HEK293 (cell line): ENCODE data around the gene SRRD.

Source experiments
- CTCF ChIA-PET: fragments of 350-600 bp; formaldehyde crosslinking; extraction: SDS; loops from one replicate; lab custom pipeline; 2021; ENCODE audit warnings: antibody characterized with exemption; lab: Yijun Ruan, JAX
- POLR2A ChIA-PET: fragments of 300-600 bp; formaldehyde crosslinking; extraction: SDS; loops from one replicate; lab custom pipeline; 2020; ENCODE audit warnings: antibody characterized with exemption, inconsistent platforms; lab: Yijun Ruan, JAX
- H3K27ac ChIP-seq: fragments of 200-500 bp; sonication (Bioruptor generic); 2 replicates; pipeline ENCODE4 v1.5.1; 2014; ENCODE audit warnings: low read depth, low read length, control low read depth, inconsistent platforms; ENCODE audit errors: extremely low read depth
- H3K36me3 ChIP-seq, 2 experiments: fragments of 200-500 bp in 1 of 2; sonication (Bioruptor generic) in 1 of 2; 1 replicate in 1 of 2; 2 replicates in 1 of 2; pipeline ENCODE4 v1.5.1; 2014 to 2017; ENCODE audit warnings: inconsistent platforms in 2 of 2, low read length in 2 of 2; ENCODE audit not compliant: control insufficient read depth in 2 of 2, insufficient read depth in 1 of 2
- H3K4me1 ChIP-seq: fragments of 200-500 bp; sonication (Bioruptor generic); 2 replicates; pipeline ENCODE4 v1.5.1; 2014; ENCODE audit warnings: mild to moderate bottlenecking, low read length, inconsistent platforms; ENCODE audit not compliant: control insufficient read depth, insufficient read depth
- H3K4me3 ChIP-seq: 2 replicates; pipeline ENCODE4 v1.5.1; 2011; ENCODE audit warnings: low read depth, mild to moderate bottlenecking, control low read depth, low read length, moderate library complexity
- H3K9me3 ChIP-seq: fragments of 200-500 bp; sonication (Bioruptor generic); 2 replicates; pipeline ENCODE4 v1.5.1; 2014; ENCODE audit warnings: low read depth, low read length, inconsistent platforms; ENCODE audit not compliant: control insufficient read depth, insufficient read depth
- BCL6B ChIP-seq: fragments of 450-650 bp; formaldehyde crosslinking; IDR thresholded peaks from 2 replicates; pipeline ENCODE4 v1.5.1; 2017; ENCODE audit warnings: missing biosample characterization, missing genetic modification characterization
- GLI2 ChIP-seq: fragments of 450-650 bp; formaldehyde crosslinking; IDR thresholded peaks from 2 replicates; pipeline ENCODE4; 2017; ENCODE audit warnings: missing biosample characterization, missing genetic modification characterization, low read depth, borderline replicate concordance
- HOXC10 ChIP-seq: sonication (generic); formaldehyde crosslinking; IDR thresholded peaks from 2 replicates; pipeline ENCODE4 v1.8.1; 2023; ENCODE audit warnings: mild to moderate bottlenecking, missing genetic modification reagents
- KLF7 ChIP-seq: fragments of 450-650 bp; formaldehyde crosslinking; IDR thresholded peaks from 2 replicates; pipeline ENCODE4 v1.5.1; 2016; ENCODE audit warnings: missing biosample characterization, missing genetic modification characterization, borderline replicate concordance
- SP3 ChIP-seq: fragments of 450-650 bp; formaldehyde crosslinking; IDR thresholded peaks from 2 replicates; pipeline ENCODE4 v1.5.1; 2016; ENCODE audit warnings: missing biosample characterization, missing genetic modification characterization
- SP7 ChIP-seq: fragments of 450-650 bp; formaldehyde crosslinking; IDR thresholded peaks from 2 replicates; pipeline ENCODE4 v1.5.1; 2016; ENCODE audit warnings: missing biosample characterization, missing genetic modification characterization
- ZBTB11 ChIP-seq: fragments of 450-650 bp; formaldehyde crosslinking; conservative IDR thresholded peaks from 2 replicates; pipeline ENCODE4 v1.5.1; 2016; ENCODE audit warnings: low read depth, missing biosample characterization, missing genetic modification characterization
- ZBTB20 ChIP-seq: fragments of 450-650 bp; formaldehyde crosslinking; IDR thresholded peaks from 2 replicates; pipeline ENCODE4 v1.5.1; 2016; ENCODE audit warnings: missing biosample characterization, missing genetic modification characterization
- ZBTB44 ChIP-seq: fragments of 450-650 bp; IDR thresholded peaks from 2 replicates; pipeline ENCODE4 v1.5.1; 2018; ENCODE audit warnings: missing biosample characterization, mild to moderate bottlenecking, missing genetic modification characterization
- ZFP69B ChIP-seq: fragments of 450-650 bp; formaldehyde crosslinking; IDR thresholded peaks from 2 replicates; pipeline ENCODE4 v1.5.1; 2016; ENCODE audit warnings: missing biosample characterization, missing genetic modification characterization
- ZNF132 ChIP-seq: fragments of 450-650 bp; formaldehyde crosslinking; IDR thresholded peaks from 2 replicates; pipeline ENCODE4 v1.5.1; 2017; ENCODE audit warnings: missing biosample characterization, missing genetic modification characterization, borderline replicate concordance
- ZNF140 ChIP-seq: fragments of 450-650 bp; formaldehyde crosslinking; IDR thresholded peaks from 2 replicates; pipeline ENCODE4 v1.5.1; 2016; ENCODE audit warnings: missing biosample characterization, missing genetic modification characterization
- ZNF398 ChIP-seq: fragments of 450-650 bp; formaldehyde crosslinking; IDR thresholded peaks from 2 replicates; pipeline ENCODE4 v1.5.1; 2017; ENCODE audit warnings: missing biosample characterization, missing genetic modification characterization
- ZNF416 ChIP-seq: fragments of 450-650 bp; formaldehyde crosslinking; IDR thresholded peaks from 2 replicates; pipeline ENCODE4 v1.5.1; 2016; ENCODE audit warnings: missing biosample characterization, missing genetic modification characterization
- ZNF488 ChIP-seq: fragments of 450-650 bp; formaldehyde crosslinking; IDR thresholded peaks from 2 replicates; pipeline ENCODE4 v1.5.1; 2016; ENCODE audit warnings: missing biosample characterization, missing genetic modification characterization
- ZNF521 ChIP-seq: fragments of 450-650 bp; formaldehyde crosslinking; IDR thresholded peaks from 2 replicates; pipeline ENCODE4 v1.5.1; 2017; ENCODE audit warnings: missing biosample characterization, mild to moderate bottlenecking, missing genetic modification characterization
- ZNF530 ChIP-seq: fragments of 450-650 bp; formaldehyde crosslinking; IDR thresholded peaks from 2 replicates; pipeline ENCODE4 v1.5.1; 2016; ENCODE audit warnings: low read depth, missing biosample characterization, missing genetic modification characterization
- ZNF596 ChIP-seq: fragments of 450-650 bp; IDR thresholded peaks from 2 replicates; pipeline ENCODE4 v1.5.0; 2018; ENCODE audit warnings: missing biosample characterization, mild to moderate bottlenecking, missing genetic modification characterization, moderate library complexity
- ZNF747 ChIP-seq: fragments of 450-650 bp; formaldehyde crosslinking; IDR thresholded peaks from 2 replicates; pipeline ENCODE4 v1.5.1; 2016; ENCODE audit warnings: missing biosample characterization, missing genetic modification characterization
- ZXDB ChIP-seq: fragments of 450-650 bp; formaldehyde crosslinking; IDR thresholded peaks from 2 replicates; pipeline ENCODE4 v1.5.1; 2016; ENCODE audit warnings: missing biosample characterization, missing genetic modification characterization
- TF ChIP-seq, protein P1 (sequence below): fragments of 450-650 bp; formaldehyde crosslinking; IDR thresholded peaks from 2 replicates; pipeline ENCODE4 v1.5.1; 2017; ENCODE audit warnings: missing biosample characterization, missing genetic modification characterization

SRRD gene

GRCh38 chr22:26471522-26471921, 12.2 kb upstream of the SRRD start:
- CTCF ChIA-PET = interaction anchor here (0.9 to 2.9 kb wide), 3 partner anchors 11 to 111 kb away, joined by 3 to 22 read pairs (median 4); no protein-coding TSS in a partner anchor

GRCh38 chr22:26474682-26475081, 9.0 kb upstream of the SRRD start:
- ChIA-PET CTCF (interaction anchor here (1.0 to 1.4 kb wide), 3 partner anchors 8 to 26 kb away, joined by 3 to 5 read pairs (median 5); no protein-coding TSS in a partner anchor), POLR2A (interaction anchor here (2.7 kb wide), 1 partner anchor 9 kb away, joined by 12 read pairs; the partner anchor contains the start of genes HPS4 and SRRD)
- Histone ChIP-seq H3K36me3 (peaks cover 38 to 86% of the 10 kb centered on the region in 2 experiments), H3K27ac (no peak overlapping the region), H3K4me3 (no peak overlapping the region), H3K9me3 (no peaks in the 10 kb centered on the region)
- TF ChIP-seq ZBTB44 (tag by site-specific recombination) (no peak), ZNF530 (tag by site-specific recombination) (no peak), ZNF398 (tag by site-specific recombination) (no peak), ZNF140 (tag by site-specific recombination) (no peak), ZNF521 (tag by site-specific recombination) (no peak), ZBTB20 (tag by site-specific recombination) (no peak)
- TF ChIP-seq, protein P1, sequence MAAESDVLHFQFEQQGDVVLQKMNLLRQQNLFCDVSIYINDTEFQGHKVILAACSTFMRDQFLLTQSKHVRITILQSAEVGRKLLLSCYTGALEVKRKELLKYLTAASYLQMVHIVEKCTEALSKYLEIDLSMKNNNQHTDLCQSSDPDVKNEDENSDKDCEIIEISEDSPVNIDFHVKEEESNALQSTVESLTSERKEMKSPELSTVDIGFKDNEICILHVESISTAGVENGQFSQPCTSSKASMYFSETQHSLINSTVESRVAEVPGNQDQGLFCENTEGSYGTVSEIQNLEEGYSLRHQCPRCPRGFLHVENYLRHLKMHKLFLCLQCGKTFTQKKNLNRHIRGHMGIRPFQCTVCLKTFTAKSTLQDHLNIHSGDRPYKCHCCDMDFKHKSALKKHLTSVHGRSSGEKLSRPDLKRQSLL = no peak
- TF ChIP-seq, all 188 proteins: peak for 0
- no peaks in the 10 kb centered on the region for H3K4me1 ChIP-seq

More at GRCh38 chr22:26471522-26471921, 12.2 kb upstream of the SRRD start:
- TF ChIP-seq BCL6B (tag by site-specific recombination) (no peak), HOXC10 (CRISPR knock-in tag) (no peak), ZNF132 (no peak), ZXDB (tag by site-specific recombination) (no peak), SP3 (no peak), ZFP69B (tag by site-specific recombination) (no peak), ZNF747 (no peak), ZNF596 (tag by site-specific recombination) (no peak)
- Histone ChIP-seq H3K4me3 (no peak overlapping the region), H3K9me3 (no peaks in the 10 kb centered on the region), H3K36me3 (peaks cover 49 to 93% of the 10 kb centered on the region in 2 experiments), H3K27ac (no peak overlapping the region), H3K4me1 (no peaks in the 10 kb centered on the region)
- POLR2A ChIA-PET = interaction anchor here (3.4 kb wide), 1 partner anchor 11 kb away, joined by 27 read pairs; the partner anchor contains the start of genes HPS4 and SRRD

DNA sequence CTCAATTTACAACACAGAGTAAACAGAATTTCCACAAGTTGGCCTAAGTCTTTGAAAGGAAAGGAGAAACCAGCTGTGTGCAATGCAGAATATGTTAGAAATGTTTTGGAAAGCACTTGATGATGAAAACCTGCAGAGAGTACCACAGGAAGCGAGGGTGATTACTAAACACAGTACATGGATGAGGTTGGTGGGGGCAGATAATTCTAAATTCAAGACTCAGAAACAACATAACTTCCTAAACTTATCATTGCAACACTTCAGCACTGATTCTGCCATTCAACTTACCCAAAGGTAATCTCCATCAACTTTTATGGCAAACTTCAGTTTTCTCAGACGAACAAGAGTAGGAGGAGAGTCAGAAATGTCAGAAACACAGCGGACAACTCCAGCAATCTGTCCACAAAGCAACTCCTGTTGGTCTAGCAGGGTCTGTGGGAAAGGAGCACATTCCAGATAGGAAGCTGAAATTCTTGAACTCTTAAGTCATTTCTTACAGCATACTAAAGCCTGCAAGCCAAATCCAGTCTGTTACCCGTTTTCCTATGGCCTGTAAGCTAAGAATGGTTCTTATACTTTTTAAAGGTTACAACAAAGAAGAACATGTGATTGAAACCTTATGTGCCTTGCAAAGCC, 6.9 kb upstream of the SRRD start:
- Histone ChIP-seq H3K27ac (no peak overlapping the region), H3K9me3 (no peaks in the 10 kb centered on the region), H3K4me1 (no peaks in the 10 kb centered on the region), H3K36me3 (peaks cover 38 to 78% of the 10 kb centered on the region in 2 experiments), H3K4me3 (no peak overlapping the region)
- POLR2A ChIA-PET = no interaction called here
- CTCF ChIA-PET = interaction anchor here (0.6 to 8.1 kb wide), 2 partner anchors 16 to 63 kb away, joined by 3 to 47 read pairs; no protein-coding TSS in a partner anchor
- no peak for TF ChIP-seq ZBTB11 (tag by site-specific recombination)
- TF ChIP-seq GLI2 (tag by site-specific recombination) = no peak
- no peak for TF ChIP-seq SP7 (tag by site-specific recombination)
- no peak for TF ChIP-seq ZNF488 (tag by site-specific recombination)
- no peak for TF ChIP-seq KLF7 (tag by site-specific recombination)
- no peak for TF ChIP-seq ZNF416 (tag by site-specific recombination)
